Measurements from ENCODE around the gene RGS7. TPM values are rescaled to one million over a fixed set of nuclear protein-coding genes. Genes with fewer than 3 reads are reported as not detected.
"Not testable (repeated sequence)": the region's sequence is repeated elsewhere in the genome, so short reads cannot be mapped to it uniquely, and the experiment has no call there.

Gene RGS7
- total RNA-seq, 1 donor from 2014 or later = not detected

DNA sequence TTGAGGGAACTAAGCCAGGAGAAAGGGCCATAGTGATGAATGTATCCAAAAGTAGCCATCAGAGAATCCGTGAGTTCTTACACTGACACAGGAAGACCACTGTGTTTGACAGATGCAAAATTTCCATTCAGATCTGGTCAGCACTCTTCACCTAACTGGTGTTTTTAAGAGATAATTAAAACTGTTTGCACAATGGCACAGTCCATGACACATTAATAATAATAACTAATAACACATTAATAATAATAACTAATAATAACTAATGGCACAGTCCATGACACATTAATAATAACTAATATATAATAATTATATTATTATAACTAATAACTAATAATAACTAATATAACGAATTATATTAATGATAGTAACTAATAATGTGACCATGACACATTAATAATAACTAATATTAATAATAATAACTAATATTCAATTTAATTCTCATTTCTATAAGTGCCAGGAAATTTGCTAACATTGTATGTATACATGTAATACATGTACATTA is 195.8 kb downstream of the RGS7 start:
- intact Hi-C loops (cut with DNase I) = no loop called here
- DNase-seq (ENCODE audit: low spot score) = no peak

DNA sequence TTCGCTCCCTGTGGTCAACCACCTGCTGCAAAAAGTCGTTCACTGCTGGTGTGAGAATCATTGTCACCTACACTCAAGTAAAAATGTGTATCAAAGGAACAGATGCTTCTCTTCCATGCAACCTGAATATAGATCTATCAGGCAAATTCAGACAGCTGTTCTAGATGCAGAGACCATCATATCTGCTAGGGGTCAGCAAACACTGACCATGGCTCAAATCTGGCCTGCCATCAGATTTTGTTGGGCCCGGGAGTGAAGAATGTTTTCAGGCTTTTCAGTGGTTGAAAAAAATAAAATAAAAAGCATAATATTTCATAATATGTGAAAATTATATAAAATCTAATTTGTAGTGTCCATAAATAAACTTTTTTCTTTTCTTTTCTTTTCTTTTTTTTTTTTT is 199.6 kb downstream of the RGS7 start:
- no peak for DNase-seq (ENCODE audit: low spot score)
- intact Hi-C loops (cut with DNase I) = no loop called here

DNA sequence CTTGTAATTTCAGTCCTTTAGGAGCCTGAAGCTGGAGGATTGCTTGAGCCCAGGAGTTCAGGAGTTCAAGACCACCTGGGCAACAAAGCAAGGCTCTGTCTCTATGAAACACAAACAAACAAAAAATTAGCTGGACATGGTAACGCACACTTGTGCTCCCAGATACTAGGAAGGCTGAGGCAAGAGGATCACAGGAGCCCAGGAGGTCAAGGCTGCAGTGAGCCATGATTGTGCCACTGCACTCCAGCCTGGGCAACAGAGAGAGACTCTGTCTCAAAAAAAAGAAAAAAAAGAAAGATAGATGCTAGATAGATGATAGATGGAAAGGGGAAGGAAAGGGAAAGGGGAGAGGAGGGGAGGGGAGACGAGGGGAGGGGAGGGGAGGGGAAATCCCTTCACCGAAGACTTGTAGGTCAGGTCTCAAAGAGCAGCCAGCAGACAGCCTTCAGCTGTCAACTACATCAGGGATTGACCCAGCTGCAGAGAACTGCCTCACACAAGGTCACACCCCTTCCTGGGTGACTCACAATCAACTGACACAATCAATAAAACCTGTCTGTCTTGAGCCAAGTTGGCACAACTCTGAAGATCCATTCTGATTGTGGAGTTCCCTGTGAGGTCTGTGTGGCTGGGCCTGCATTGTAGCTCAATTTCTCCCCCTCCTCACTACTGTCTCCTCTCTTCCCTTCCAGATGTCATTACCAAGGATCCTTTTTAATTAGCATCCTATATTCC is 200.6 kb downstream of the RGS7 start:
- intact Hi-C loops (cut with DNase I) = no loop called here
- no peak for DNase-seq (ENCODE audit: low spot score)

DNA sequence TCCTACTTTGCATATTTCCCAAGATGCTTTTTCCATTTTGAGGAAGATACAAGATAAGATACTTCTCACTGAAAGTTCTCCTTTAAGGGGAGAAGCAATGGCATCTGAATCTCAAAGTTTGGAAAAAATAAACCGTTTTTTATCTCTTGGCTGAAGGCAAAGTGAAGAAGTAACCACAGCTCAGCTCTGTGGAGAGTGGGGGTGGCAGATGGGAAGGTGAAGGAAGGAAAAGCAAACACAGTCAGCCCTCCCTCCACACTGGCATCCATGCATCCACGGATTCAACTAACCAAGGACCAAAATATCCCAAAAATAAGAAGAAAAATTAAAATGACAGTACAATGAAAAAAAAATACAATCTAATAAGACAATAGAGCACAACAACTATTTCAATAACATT is 211.1 kb downstream of the RGS7 start:
- no peak for DNase-seq (ENCODE audit: low spot score)
- intact Hi-C loops (cut with DNase I) = no loop called here

DNA sequence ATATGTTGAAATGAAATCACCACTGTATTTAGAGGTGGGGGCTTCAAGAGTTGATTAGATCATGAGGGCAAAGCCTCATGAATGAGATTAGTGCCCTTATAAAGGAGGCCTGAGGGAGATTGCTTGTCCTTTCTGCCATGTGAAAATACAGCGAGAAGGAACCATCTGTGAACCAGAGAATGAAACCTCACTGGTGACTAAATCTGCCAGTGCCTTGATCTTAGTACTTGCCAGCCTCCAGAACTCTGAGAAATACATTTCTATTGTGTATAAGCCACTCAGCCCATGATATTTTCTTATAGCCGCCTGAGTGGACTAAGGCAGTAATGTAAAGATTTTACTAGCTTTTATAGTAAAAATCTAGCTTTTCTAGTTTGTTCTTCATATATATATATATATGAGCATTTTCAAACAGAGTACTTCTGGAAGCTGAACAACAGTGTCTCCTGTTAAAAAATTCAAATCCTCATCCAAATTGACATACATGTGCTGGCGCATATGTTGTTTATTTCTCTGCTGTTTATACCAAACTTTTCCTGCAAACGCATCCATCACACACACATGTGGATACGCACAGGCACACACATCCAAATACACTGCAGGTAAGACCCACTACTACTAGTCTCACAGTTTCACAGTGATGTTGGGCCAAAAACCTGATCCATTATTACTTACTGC is 213.1 kb downstream of the RGS7 start:
- intact Hi-C loops (cut with DNase I) = no loop called here
- DNase-seq (ENCODE audit: low spot score) = no peak

DNA sequence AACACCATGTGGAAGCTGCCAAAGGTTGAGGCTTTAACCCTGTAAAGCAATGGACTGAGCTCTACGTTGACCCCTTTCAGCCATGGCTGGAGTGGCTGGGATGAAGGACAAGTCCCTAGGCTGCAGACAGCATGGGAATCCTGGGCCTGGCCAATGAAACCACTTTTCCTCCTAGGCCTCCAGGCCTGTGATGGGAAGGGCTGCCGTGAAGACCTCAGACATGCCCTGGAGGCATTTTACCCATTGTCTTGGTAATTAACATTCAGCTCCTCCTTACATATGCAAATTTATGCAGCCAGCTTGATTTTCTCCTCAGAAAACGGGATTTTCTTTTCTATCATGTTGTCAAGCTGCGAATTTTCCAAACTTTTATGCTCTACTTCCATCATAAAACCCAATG is 214.5 kb downstream of the RGS7 start:
- intact Hi-C loops (cut with DNase I) = no loop called here
- DNase-seq (ENCODE audit: low spot score) = no peak

GRCh38 chr1:241141646-241142045 is 215.4 kb downstream of the RGS7 start:
- DNase-seq (ENCODE audit: low spot score); intact Hi-C loops (cut with DNase I): not testable (repeated sequence)

DNA sequence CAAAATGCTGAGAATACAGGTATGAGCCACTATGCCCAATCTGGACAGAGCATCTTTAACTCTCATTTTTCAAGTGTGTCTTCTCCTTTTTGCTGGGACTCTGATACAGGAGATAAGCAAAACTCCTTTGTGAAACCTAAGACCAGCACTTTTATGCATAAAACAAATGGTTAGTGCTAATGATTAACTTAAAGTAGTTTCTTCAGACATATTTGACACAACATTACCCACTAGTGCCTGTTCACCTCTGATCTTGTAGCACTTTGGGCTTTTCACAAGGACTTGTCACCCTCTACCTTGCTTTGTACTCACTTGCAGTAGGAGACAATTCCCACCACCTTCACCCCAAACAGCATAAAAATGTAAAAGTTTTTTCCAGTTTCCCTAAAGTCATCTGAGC is 216.3 kb downstream of the RGS7 start:
- no peak for DNase-seq (ENCODE audit: low spot score)
- intact Hi-C loops (cut with DNase I) = no loop called here

DNA sequence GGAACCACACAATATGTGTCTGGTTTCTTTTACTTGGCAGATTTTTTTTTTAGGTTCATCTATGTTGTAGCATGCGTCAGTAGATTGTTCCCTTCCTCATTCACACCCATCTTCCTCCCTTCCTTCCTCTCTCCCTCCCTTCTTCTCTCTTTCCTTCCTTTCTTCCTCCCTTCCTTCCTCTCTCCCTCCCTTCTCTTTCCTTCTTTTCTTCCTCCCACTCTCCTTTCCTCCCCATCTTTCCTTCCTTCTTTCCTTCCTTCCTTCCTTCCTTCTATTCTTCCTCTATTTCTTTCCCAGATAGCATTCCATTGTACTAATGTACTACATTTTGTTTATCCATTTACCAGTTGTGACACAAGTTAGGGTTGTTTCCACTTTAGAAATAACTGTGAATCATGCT is 218.0 kb downstream of the RGS7 start:
- intact Hi-C loops (cut with DNase I) = no loop called here

DNA sequence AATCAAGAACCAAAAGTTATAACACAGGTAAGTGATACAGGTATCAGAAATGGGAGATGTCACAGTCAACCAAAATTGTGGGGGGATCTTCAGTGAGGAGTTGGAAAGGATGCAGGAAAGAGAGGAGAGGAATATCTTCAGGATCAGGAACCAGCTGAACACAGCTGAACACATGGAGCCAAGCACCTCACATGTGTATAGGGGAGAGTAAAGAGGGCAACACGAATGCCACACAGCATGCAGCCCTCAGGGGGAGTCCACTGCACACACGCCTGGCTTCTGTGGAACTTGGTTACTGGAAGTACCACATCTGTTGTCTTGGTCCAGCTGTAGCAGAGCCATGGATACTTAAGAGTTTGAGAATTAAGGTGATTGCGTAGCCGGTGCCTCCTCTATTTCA is 218.8 kb downstream of the RGS7 start:
- intact Hi-C loops (cut with DNase I) = no loop called here
- no peak for DNase-seq (ENCODE audit: low spot score)

More for the DNA sequence above, 218.0 kb downstream of the RGS7 start:
- no peak for DNase-seq (ENCODE audit: low spot score)

- intact Hi-C loops (cut with DNase I) = no loop called here
- no peak for DNase-seq (ENCODE audit: low spot score)
Measured at GRCh38 chr1:241136389-241136788, 220.6 kb downstream of the RGS7 start.

- no peak for DNase-seq (ENCODE audit: low spot score)
- intact Hi-C loops (cut with DNase I) = no loop called here
Measured at GRCh38 chr1:241131636-241132194, 225.3 kb downstream of the RGS7 start.

- intact Hi-C loops (cut with DNase I) = no loop called here
- no peak for DNase-seq (ENCODE audit: low spot score)
Measured at GRCh38 chr1:241130881-241131280, 226.1 kb downstream of the RGS7 start.

DNA sequence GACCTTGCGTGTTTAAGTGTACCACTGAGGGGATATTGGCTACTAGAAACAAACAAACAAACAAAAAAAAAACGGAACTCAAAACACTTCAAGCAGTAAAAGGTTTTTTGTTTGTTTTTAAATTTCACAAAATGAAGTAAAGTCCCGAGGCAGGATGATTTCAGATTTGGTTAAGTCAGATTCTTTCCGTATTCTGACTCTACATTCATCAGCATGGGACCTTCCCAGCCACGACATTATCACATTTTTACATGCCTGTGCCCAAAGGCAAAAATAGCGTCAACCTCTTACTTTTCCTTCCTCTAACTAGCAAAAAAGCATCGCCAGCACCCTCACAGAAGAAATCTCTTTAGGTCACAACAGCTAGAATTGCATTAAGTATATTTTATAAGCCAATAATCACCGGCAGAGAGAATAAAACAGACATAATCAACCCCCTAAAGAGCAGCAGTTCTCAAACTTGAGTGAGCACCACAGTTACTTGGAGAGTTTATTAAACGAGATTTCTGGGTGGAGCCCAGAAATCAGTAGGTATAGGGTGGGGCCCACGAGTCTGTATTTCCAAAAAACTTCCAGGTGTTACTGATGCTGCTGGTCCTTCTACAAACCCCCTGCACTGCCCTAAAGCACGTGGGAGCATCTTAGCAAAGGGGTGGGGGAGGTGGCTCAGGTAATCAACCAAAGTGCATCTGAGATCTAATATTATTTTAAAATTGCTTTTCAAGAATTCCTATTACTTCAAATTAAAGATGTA is 227.6 kb downstream of the RGS7 start:
- DNase-seq (ENCODE audit: low spot score) = no peak
- intact Hi-C loops (cut with DNase I) = no loop called here

- intact Hi-C loops (cut with DNase I) = no loop called here
- DNase-seq (ENCODE audit: low spot score) = no peak
Measured at GRCh38 chr1:241125286-241125685, 231.7 kb downstream of the RGS7 start.

DNA sequence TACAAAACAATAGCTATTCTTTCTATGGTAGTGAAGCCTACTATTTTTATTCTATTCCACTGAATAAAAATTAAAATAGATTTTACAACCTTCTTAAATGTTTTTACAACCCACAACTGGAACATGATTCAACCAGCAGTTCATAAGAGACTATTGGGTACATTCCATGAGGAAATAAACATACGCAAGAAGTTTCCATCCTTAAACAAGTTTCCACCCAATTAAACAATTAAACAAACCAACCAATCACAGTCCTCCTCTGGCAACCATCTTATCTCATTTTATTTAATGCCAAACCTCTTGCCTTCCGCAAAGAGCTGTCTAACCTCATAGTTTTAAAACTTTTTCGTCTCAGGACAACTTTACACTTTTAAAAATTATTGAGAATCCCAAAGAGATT is 239.0 kb downstream of the RGS7 start:
- intact Hi-C loops (cut with DNase I) = no loop called here
- DNase-seq (ENCODE audit: low spot score) = no peak

DNA sequence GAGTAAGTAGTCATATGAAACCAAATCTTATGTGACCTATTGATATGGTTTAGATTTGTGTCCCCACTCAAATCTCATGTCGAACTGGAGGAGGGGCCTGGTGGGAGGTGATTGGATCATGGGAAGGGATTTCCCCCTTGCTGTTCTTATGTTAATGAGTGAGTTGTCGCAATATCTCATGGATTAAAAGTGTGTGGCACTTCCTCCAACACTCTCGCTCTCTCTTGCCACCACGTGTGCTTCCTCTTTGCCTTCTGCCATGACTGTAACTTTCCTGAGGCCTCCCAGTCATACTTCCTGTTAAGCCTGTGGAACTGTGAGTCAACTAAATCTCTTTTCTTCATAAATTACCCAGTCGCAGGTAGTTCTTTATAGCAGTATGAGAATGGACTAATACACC is 241.2 kb downstream of the RGS7 start:
- no peak for DNase-seq (ENCODE audit: low spot score)
- intact Hi-C loops (cut with DNase I) = no loop called here

GRCh38 chr1:241114699-241115233 is 242.2 kb downstream of the RGS7 start:
- DNase-seq (ENCODE audit: low spot score) = no peak
- intact Hi-C loops (cut with DNase I) = no loop called here

- intact Hi-C loops (cut with DNase I) = no loop called here
Measured at GRCh38 chr1:241113557-241113956, 243.4 kb downstream of the RGS7 start.

DNA sequence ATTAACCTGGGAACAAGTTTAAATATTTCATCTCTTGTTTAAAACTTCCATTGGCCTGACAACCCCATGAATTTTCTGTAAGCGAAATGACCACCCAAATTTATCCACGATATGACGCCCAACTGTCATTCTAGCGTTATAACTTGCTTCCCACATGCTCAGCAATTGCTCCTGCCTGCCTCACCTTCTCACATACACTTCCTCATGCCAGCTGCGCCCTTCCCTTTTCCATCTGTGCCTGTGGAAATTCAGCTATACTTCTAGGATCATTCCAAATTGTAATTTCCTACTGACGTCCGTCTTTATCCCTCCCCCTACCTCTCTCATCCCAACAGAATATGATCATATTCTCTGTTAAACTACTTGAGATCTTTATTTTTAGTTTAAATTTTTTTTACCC is 248.0 kb downstream of the RGS7 start:
- intact Hi-C loops (cut with DNase I) = no loop called here
- DNase-seq (ENCODE audit: low spot score) = no peak

More at GRCh38 chr1:241113557-241113956, 243.4 kb downstream of the RGS7 start:
- no peak for DNase-seq (ENCODE audit: low spot score)

Measured in cardiac septum (tissue), 1 donor.